ENCODE measurements around the gene DBT. TPM values are rescaled to one million over a fixed set of nuclear protein-coding genes. Genes with fewer than 3 reads are reported as not detected.

The DBT gene
- polyA plus RNA-seq, 12 donors: 4.6 to 15.9 (median 12.4) TPM; not detected in 1

Other genes with a start within 250 kb of the DBT start
- 1 to 10 TPM in 11 of 12 donors, not detected in 1; 3.0 to 7.6 (median 5.3) TPM for gene SASS6, start 116.9 kb downstream of the DBT start, polyA plus RNA-seq (ENCODE audit: insufficient read length in 12 of 12)
- gene TRMT13, start 116.7 kb downstream of the DBT start, polyA plus RNA-seq (ENCODE audit: insufficient read length in 12 of 12): 10 to 100 TPM in 11 of 12 donors, not detected in 1; 19.9 to 42.7 (median 32.2) TPM
- gene LRRC39, start 71.6 kb downstream of the DBT start, polyA plus RNA-seq (ENCODE audit: insufficient read length in 12 of 12): 100 to 1,000 TPM in 10 of 12 donors, 10 to 100 TPM in 1, not detected in 1; 85.7 to 304 (median 227) TPM
- gene RTCA, start 16.4 kb upstream of the DBT start, polyA plus RNA-seq (ENCODE audit: insufficient read length in 12 of 12): 10 to 100 TPM in 11 of 12 donors, not detected in 1; 29.0 to 39.2 (median 33.7) TPM
- 1 to 10 TPM in 10 of 12 donors, not detected in 2; 4.8 to 9.3 (median 6.5) TPM for gene CDC14A, start 102.7 kb upstream of the DBT start, polyA plus RNA-seq (ENCODE audit: insufficient read length in 12 of 12)

Data from muscle of arm (tissue), 12 donors.